GM23338 (cell line): ENCODE data around the gene DHDDS. TPM values are rescaled to one million over a fixed set of nuclear protein-coding genes. Genes with fewer than 3 reads are reported as not detected.

Experiments used
- ATAC-seq: fragments of 200-7000 bp; cut with Tn5 transposase; 3 replicates; pipeline ENCODE4 v1.9.1; 2020
- DNase-seq: peaks from one replicate; pipeline ENCODE4 v3.0.0-alpha.2; 2015; ENCODE audit warnings: low spot score
- H2AFZ ChIP-seq: fragments of 200-600 bp; sonication (generic); 2 replicates; pipeline ENCODE4 v1.8.0; 2016; ENCODE audit warnings: antibody characterized with exemption, mild to moderate bottlenecking, moderate library complexity
- H3F3A ChIP-seq: fragments of 200-600 bp; sonication (generic); replicated peaks from 2 replicates; pipeline ENCODE4 v1.8.0; 2017; ENCODE audit warnings: antibody characterized with exemption, mixed run types, low read depth
- H3K27ac ChIP-seq: fragments of 200-600 bp; sonication (generic); 2 replicates; pipeline ENCODE4 v1.6.1; 2016; ENCODE audit warnings: low read depth
- H3K27me3 ChIP-seq: fragments of 200-600 bp; sonication (generic); 2 replicates; pipeline ENCODE4 v1.8.0; 2016; ENCODE audit warnings: mild to moderate bottlenecking, mixed run types, moderate library complexity; ENCODE audit not compliant: insufficient read depth
- H3K36me3 ChIP-seq: fragments of 200-600 bp; sonication (generic); 2 replicates; pipeline ENCODE4 v1.8.0; 2016; ENCODE audit warnings: mild to moderate bottlenecking; ENCODE audit not compliant: insufficient read depth
- H3K4me1 ChIP-seq: fragments of 200-600 bp; sonication (generic); 2 replicates; pipeline ENCODE4 v1.8.0; 2016; ENCODE audit warnings: mild to moderate bottlenecking, moderate library complexity; ENCODE audit not compliant: insufficient read depth
- H3K4me2 ChIP-seq: fragments of 200-600 bp; sonication (generic); 2 replicates; pipeline ENCODE4 v1.7.1; 2017; ENCODE audit warnings: mixed run types
- H3K4me3 ChIP-seq: fragments of 200-600 bp; sonication (generic); 2 replicates; pipeline ENCODE4 v1.6.1; 2016; ENCODE audit warnings: mixed run types
- H3K79me2 ChIP-seq: fragments of 200-600 bp; sonication (generic); replicated peaks from 2 replicates; pipeline ENCODE4 v1.8.0; 2017; ENCODE audit warnings: mild to moderate bottlenecking; ENCODE audit not compliant: insufficient read depth
- H3K9me2 ChIP-seq: fragments of 200-600 bp; sonication (generic); 2 replicates; pipeline ENCODE4 v1.8.0; 2017; ENCODE audit not compliant: insufficient read depth
- H4K20me1 ChIP-seq: fragments of 200-600 bp; sonication (generic); replicated peaks from 2 replicates; pipeline ENCODE4 v1.8.0; 2017; ENCODE audit warnings: mild to moderate bottlenecking; ENCODE audit not compliant: insufficient read depth
- H3K27ac Mint-ChIP-seq: 2 replicates; pipeline ENCODE4 v1.8.0; 2020; ENCODE audit warnings: inconsistent platforms, mild to moderate bottlenecking, moderate library complexity, mixed read lengths
- H3K27me3 Mint-ChIP-seq: 3 replicates; pipeline ENCODE4 v1.8.0; 2022; ENCODE audit warnings: low read depth, mild to moderate bottlenecking, moderate library complexity, mixed read lengths, inconsistent platforms; ENCODE audit not compliant: insufficient read depth, poor library complexity
- H3K36me3 Mint-ChIP-seq: 3 replicates; pipeline ENCODE4 v1.8.0; 2021; ENCODE audit warnings: low read depth, mild to moderate bottlenecking, inconsistent platforms, moderate library complexity, mixed read lengths
- H3K4me1 Mint-ChIP-seq: 3 replicates; pipeline ENCODE4 v1.8.0; 2020; ENCODE audit warnings: mild to moderate bottlenecking, inconsistent platforms, mixed read lengths
- H3K4me3 Mint-ChIP-seq: 3 replicates; pipeline ENCODE4 v1.8.0; 2021; ENCODE audit warnings: moderate library complexity, mild to moderate bottlenecking, inconsistent platforms, mixed read lengths
- H3K9me3 Mint-ChIP-seq: 3 replicates; pipeline ENCODE4 v1.8.0; 2020; ENCODE audit warnings: moderate library complexity, mild to moderate bottlenecking, inconsistent platforms, mixed read lengths
- EZH2phosphoT487 ChIP-seq: fragments of 200-600 bp; sonication (generic); IDR thresholded peaks from one replicate; pipeline ENCODE4 v1.8.1; 2018; ENCODE audit warnings: antibody characterized with exemption; ENCODE audit not compliant: unreplicated experiment
- STAT1 ChIP-seq: IDR thresholded peaks from one replicate; pipeline ENCODE4 v1.6.1; 2016; ENCODE audit warnings: antibody characterized with exemption; ENCODE audit not compliant: unreplicated experiment
- ZNF114 ChIP-seq: fragments of 250-450 bp; sonication (Bioruptor Pico); IDR thresholded peaks from 2 replicates; pipeline ENCODE4 v1.5.0; 2020; ENCODE audit warnings: mild to moderate bottlenecking, moderate library complexity
- polyA plus RNA-seq: library from polyadenylated mRNA; unstranded; fragments of >200 nt; fragmentation: Nextera tagmentation; extraction: Ambion mirVana; gene quantifications from 2 replicates; pipeline ENCODE4 v1.2.1, GENCODE V29; 2016
- total RNA-seq: library from RNA; depleted of rRNA; stranded (reverse); fragments of >200 nt; shearing (Covaris generic); gene quantifications from 2 replicates; pipeline ENCODE4 v1.2.3, GENCODE V29; 2014
- TF ChIP-seq, protein P1 (sequence below), 2 experiments: fragments of 200-600 bp in 1 of 2; sonication (generic) in 1 of 2; conservative IDR thresholded peaks; 2 replicates each; pipeline versions ENCODE4 v1.5.1 to v1.6.1; 2016 to 2017; ENCODE audit warnings: antibody characterized with exemption in 2 of 2, low read depth in 2 of 2, mild to moderate bottlenecking in 2 of 2, moderate library complexity in 1 of 2
- TF ChIP-seq, protein P2 (sequence below): IDR thresholded peaks from one replicate; pipeline ENCODE4 v1.6.1; 2018; ENCODE audit warnings: antibody characterized with exemption; ENCODE audit not compliant: unreplicated experiment

DHDDS gene
- total and polyA plus RNA-seq, 2 experiments from 2014 or later = 32.6 to 49.5 TPM

DNA sequence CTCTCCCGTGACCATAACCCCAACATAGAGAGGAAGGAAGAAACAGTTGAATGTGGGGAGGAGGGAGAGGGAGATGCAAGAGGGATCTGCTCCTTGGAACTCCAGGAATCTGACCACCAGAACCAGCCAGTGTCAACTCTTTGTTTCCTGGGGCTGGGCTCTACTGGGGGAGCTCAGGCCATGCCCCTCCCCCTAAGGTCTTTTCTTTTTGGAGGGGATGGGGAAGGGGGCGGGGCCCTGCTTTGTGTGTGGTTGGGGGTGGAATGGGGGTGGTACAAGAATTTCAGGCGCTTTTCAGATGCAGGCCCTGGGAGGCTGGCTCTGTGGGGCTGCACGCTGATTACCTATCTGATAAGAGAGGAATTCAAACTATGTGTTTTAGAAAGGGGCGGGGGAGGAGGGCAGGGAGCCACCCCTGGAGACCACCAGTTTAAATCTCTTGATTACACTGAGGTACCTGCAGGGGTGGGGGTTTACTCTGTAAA is 13.2 kb upstream of the DHDDS start (continued):
- TF ChIP-seq, protein P1, sequence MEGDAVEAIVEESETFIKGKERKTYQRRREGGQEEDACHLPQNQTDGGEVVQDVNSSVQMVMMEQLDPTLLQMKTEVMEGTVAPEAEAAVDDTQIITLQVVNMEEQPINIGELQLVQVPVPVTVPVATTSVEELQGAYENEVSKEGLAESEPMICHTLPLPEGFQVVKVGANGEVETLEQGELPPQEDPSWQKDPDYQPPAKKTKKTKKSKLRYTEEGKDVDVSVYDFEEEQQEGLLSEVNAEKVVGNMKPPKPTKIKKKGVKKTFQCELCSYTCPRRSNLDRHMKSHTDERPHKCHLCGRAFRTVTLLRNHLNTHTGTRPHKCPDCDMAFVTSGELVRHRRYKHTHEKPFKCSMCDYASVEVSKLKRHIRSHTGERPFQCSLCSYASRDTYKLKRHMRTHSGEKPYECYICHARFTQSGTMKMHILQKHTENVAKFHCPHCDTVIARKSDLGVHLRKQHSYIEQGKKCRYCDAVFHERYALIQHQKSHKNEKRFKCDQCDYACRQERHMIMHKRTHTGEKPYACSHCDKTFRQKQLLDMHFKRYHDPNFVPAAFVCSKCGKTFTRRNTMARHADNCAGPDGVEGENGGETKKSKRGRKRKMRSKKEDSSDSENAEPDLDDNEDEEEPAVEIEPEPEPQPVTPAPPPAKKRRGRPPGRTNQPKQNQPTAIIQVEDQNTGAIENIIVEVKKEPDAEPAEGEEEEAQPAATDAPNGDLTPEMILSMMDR (conservative IDR thresholded peaks at IDR 0.05; ENCODE audit: low read depth in 2 of 2) = no peak
- TF ChIP-seq, protein P2, sequence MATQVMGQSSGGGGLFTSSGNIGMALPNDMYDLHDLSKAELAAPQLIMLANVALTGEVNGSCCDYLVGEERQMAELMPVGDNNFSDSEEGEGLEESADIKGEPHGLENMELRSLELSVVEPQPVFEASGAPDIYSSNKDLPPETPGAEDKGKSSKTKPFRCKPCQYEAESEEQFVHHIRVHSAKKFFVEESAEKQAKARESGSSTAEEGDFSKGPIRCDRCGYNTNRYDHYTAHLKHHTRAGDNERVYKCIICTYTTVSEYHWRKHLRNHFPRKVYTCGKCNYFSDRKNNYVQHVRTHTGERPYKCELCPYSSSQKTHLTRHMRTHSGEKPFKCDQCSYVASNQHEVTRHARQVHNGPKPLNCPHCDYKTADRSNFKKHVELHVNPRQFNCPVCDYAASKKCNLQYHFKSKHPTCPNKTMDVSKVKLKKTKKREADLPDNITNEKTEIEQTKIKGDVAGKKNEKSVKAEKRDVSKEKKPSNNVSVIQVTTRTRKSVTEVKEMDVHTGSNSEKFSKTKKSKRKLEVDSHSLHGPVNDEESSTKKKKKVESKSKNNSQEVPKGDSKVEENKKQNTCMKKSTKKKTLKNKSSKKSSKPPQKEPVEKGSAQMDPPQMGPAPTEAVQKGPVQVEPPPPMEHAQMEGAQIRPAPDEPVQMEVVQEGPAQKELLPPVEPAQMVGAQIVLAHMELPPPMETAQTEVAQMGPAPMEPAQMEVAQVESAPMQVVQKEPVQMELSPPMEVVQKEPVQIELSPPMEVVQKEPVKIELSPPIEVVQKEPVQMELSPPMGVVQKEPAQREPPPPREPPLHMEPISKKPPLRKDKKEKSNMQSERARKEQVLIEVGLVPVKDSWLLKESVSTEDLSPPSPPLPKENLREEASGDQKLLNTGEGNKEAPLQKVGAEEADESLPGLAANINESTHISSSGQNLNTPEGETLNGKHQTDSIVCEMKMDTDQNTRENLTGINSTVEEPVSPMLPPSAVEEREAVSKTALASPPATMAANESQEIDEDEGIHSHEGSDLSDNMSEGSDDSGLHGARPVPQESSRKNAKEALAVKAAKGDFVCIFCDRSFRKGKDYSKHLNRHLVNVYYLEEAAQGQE = peak; percentile 18

DNA sequence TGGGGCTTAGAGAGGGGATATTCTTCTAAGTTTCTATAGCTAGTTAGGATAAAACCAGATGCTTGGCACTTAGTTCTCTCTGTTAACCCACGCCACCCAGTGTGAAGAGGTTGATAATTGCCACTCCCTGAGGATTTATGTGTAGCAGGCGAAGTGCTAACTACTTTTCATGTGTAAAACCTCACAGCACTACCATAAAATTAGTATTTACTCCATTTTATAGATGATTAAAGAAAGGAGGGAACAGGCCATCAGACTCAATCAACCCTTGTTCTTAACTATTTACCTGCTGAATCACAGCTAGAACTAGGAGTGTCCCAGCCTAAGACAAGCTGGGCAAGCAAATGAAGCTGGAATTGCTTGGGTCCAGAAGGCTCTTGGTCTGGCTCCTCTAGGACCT is 12.6 kb upstream of the DHDDS start:
- peak overlapping the region; percentile 97 for H3K27ac Mint-ChIP-seq
- H3K9me3 Mint-ChIP-seq = no peaks in the 10 kb centered on the region; the same call in 2 of the 3 replicates
- H3K4me3 Mint-ChIP-seq = peak overlapping the region; percentile 64
- H3K4me2 ChIP-seq = peak overlapping the region; percentile 76
- H3K4me3 ChIP-seq = peak overlapping the region; percentile 43
- peaks cover 78% of the 10 kb centered on the region for H3K4me1 Mint-ChIP-seq
- TF ChIP-seq STAT1 (no peak), ZNF114 (CRISPR knock-in tag) (no peak), EZH2phosphoT487 (no peak)
- TF ChIP-seq, protein P1 (conservative IDR thresholded peaks at IDR 0.05; ENCODE audit: low read depth in 2 of 2) = no peak
- peaks cover 69% of the 10 kb centered on the region for H3K4me1 ChIP-seq
- H3K79me2 ChIP-seq = peaks cover 84% of the 10 kb centered on the region
- DNase-seq = no peak
- peaks cover 42% of the 10 kb centered on the region for H3F3A ChIP-seq
- peak overlapping the region; percentile 92 for H3K27ac ChIP-seq
- peaks cover 83% of the 10 kb centered on the region for H3K36me3 Mint-ChIP-seq
- H3K27me3 ChIP-seq = no peaks in the 10 kb centered on the region
- H3K9me2 ChIP-seq = no peaks in the 10 kb centered on the region
- peaks cover 27% of the 10 kb centered on the region for H3K27me3 Mint-ChIP-seq
- peaks cover 58% of the 10 kb centered on the region for H4K20me1 ChIP-seq
- no peak overlapping the region for H2AFZ ChIP-seq
- H3K36me3 ChIP-seq = peaks cover 25% of the 10 kb centered on the region
- ATAC-seq = no peak
